HTR-8/SVneo (cell line): ENCODE results near the gene TENM4.

Experiments
- DNase-seq: peaks from one replicate; pipeline ENCODE4 v3.0.0; 2011; ENCODE audit warnings: low spot score, mixed read lengths; ENCODE audit not compliant: insufficient read length
- FAIRE-seq: peaks from 2 replicates; lab custom pipeline; 2011; peaks lifted over from hg19 to GRCh38; lab: Jason Lieb, UNC

Gene TENM4

GRCh38 chr11:78975081-78975480, 465.7 kb downstream of the TENM4 start:
- no peak for FAIRE-seq

GRCh38 chr11:78973876-78974275, 467.0 kb downstream of the TENM4 start:
- no peak for FAIRE-seq
- no peak for DNase-seq

More at GRCh38 chr11:78975081-78975480, 465.7 kb downstream of the TENM4 start:
- no peak for DNase-seq

- FAIRE-seq (no peak), DNase-seq (no peak)
These were observed 468.2 kb downstream of the TENM4 start for GRCh38 chr11:78972590-78972989.

GRCh38 chr11:78972177-78972576, 468.7 kb downstream of the TENM4 start:
- DNase-seq (no peak), FAIRE-seq (no peak)

- FAIRE-seq (no peak), DNase-seq (no peak)
These were observed 473.0 kb downstream of the TENM4 start for GRCh38 chr11:78967811-78968210.

- DNase-seq (no peak), FAIRE-seq (no peak)
These were observed 475.4 kb downstream of the TENM4 start for GRCh38 chr11:78965432-78965831.

GRCh38 chr11:78961937-78962701, 478.7 kb downstream of the TENM4 start:
- DNase-seq (no peak), FAIRE-seq (no peak)

- FAIRE-seq (no peak), DNase-seq (no peak)
These were observed 479.6 kb downstream of the TENM4 start for GRCh38 chr11:78961247-78961646.

- FAIRE-seq (no peak), DNase-seq (no peak)
These were observed 482.4 kb downstream of the TENM4 start for GRCh38 chr11:78958444-78958843.

- no peak for FAIRE-seq
- no peak for DNase-seq
These were observed 483.2 kb downstream of the TENM4 start for GRCh38 chr11:78957476-78958245.

- FAIRE-seq, result no peak
- DNase-seq, result no peak
These were observed 486.1 kb downstream of the TENM4 start for GRCh38 chr11:78954696-78955095.

- no peak for DNase-seq
- no peak for FAIRE-seq
These were observed 486.6 kb downstream of the TENM4 start for GRCh38 chr11:78954261-78954660.

- DNase-seq (no peak), FAIRE-seq (no peak)
These were observed 487.9 kb downstream of the TENM4 start for GRCh38 chr11:78952890-78953289.

- no peak for FAIRE-seq
These were observed 488.7 kb downstream of the TENM4 start for GRCh38 chr11:78952175-78952574.

GRCh38 chr11:78949976-78950690, 490.7 kb downstream of the TENM4 start:
- DNase-seq (no peak), FAIRE-seq (no peak)

More at GRCh38 chr11:78952175-78952574, 488.7 kb downstream of the TENM4 start:
- no peak for DNase-seq

GRCh38 chr11:78946945-78947902, 493.6 kb downstream of the TENM4 start:
- FAIRE-seq, result no peak
- no peak for DNase-seq

- DNase-seq, result no peak
- no peak for FAIRE-seq
These were observed 497.0 kb downstream of the TENM4 start for GRCh38 chr11:78943841-78944240.

GRCh38 chr11:78943154-78943553, 497.7 kb downstream of the TENM4 start:
- FAIRE-seq, result no peak
- no peak for DNase-seq

- DNase-seq (no peak), FAIRE-seq (no peak)
These were observed 499.5 kb downstream of the TENM4 start for GRCh38 chr11:78941226-78941851.
